ENCODE data around the gene CIDEB. TPM values are rescaled to one million over a fixed set of nuclear protein-coding genes. Genes with fewer than 3 reads are reported as not detected.

CIDEB gene
- total RNA-seq, 4 donors from 2014 or later, result 4.6 to 13.0 (median 9.5) TPM

DNA sequence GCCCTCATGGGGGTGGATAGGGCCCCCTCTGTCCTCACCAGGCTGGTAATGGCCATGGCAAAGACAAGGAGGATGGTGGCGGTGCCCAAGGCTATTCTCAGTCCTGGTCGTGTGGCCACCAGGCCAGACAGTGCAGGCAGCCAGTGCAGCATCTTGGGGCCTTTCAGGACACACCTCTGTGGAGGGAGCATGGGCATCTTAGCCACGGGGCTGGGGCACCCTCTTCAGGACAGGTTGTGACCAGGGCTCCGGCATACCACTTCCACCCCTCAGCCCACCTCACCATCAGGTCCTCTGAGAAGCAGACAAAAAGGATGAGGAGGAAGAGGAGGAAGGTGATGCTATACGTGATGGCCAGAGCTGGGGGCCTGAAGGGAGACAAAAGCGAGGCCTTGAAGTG, 16.2 kb upstream of the CIDEB start:
- intact Hi-C loops (cut with DNase I), result no loop called here
- DNase-seq, result no peak
- Histone ChIP-seq H3K27ac (no peak overlapping the region), H3K36me3 (no peaks in the 10 kb centered on the region), H3K4me3 (replicated peaks in 1 of 3) (no peak overlapping the region), H3K27me3 (no peaks in the 10 kb centered on the region), H3K9me3 (no peaks in the 10 kb centered on the region), H3K4me1 (no peaks in the 10 kb centered on the region)
- TF ChIP-seq POLR2A (IDR thresholded peaks at IDR 0.05), result no peak
- TF ChIP-seq, protein P1, sequence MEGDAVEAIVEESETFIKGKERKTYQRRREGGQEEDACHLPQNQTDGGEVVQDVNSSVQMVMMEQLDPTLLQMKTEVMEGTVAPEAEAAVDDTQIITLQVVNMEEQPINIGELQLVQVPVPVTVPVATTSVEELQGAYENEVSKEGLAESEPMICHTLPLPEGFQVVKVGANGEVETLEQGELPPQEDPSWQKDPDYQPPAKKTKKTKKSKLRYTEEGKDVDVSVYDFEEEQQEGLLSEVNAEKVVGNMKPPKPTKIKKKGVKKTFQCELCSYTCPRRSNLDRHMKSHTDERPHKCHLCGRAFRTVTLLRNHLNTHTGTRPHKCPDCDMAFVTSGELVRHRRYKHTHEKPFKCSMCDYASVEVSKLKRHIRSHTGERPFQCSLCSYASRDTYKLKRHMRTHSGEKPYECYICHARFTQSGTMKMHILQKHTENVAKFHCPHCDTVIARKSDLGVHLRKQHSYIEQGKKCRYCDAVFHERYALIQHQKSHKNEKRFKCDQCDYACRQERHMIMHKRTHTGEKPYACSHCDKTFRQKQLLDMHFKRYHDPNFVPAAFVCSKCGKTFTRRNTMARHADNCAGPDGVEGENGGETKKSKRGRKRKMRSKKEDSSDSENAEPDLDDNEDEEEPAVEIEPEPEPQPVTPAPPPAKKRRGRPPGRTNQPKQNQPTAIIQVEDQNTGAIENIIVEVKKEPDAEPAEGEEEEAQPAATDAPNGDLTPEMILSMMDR (IDR thresholded peaks at IDR 0.05), result no peak
- WGBS, 2 donors, result 72 to 89% methylated on average over 5 of the region's 6 CpGs

GRCh38 chr14:24323341-24323740, 15.6 kb upstream of the CIDEB start:
- intact Hi-C loops (cut with DNase I), result no loop called here
- 65 to 79% methylated on average over 3 of the region's 3 CpGs for WGBS, 2 donors

GRCh38 chr14:24322672-24323071, 14.9 kb upstream of the CIDEB start:
- Histone ChIP-seq H3K9me3 (no peaks in the 10 kb centered on the region), H3K36me3 (no peaks in the 10 kb centered on the region), H3K27ac (no peak overlapping the region), H3K4me1 (no peaks in the 10 kb centered on the region), H3K4me3 (replicated peaks in 1 of 3) (no peak overlapping the region), H3K27me3 (no peaks in the 10 kb centered on the region)
- no peak for TF ChIP-seq POLR2A (IDR thresholded peaks at IDR 0.05)
- TF ChIP-seq, protein P1 (IDR thresholded peaks at IDR 0.05), result no peak
- WGBS, 2 donors, result 79 to 98% methylated on average over 5 to 10 of the region's 10 CpGs
- intact Hi-C loops (cut with DNase I), result no loop called here
- no peak for DNase-seq

More at GRCh38 chr14:24323341-24323740, 15.6 kb upstream of the CIDEB start:
- Histone ChIP-seq H3K4me3 (replicated peaks in 1 of 3) (no peak overlapping the region), H3K4me1 (no peaks in the 10 kb centered on the region), H3K36me3 (no peaks in the 10 kb centered on the region), H3K9me3 (no peaks in the 10 kb centered on the region), H3K27me3 (no peaks in the 10 kb centered on the region), H3K27ac (no peak overlapping the region)
- DNase-seq, result no peak
- TF ChIP-seq, protein P1 (IDR thresholded peaks at IDR 0.05), result no peak
- no peak for TF ChIP-seq POLR2A (IDR thresholded peaks at IDR 0.05)

- Histone ChIP-seq H3K4me3 (replicated peaks in 1 of 3) (no peak overlapping the region), H3K4me1 (peaks cover 0 to 9% of the 10 kb centered on the region in 2 donors), H3K9me3 (no peaks in the 10 kb centered on the region), H3K36me3 (no peaks in the 10 kb centered on the region), H3K27ac (no peak overlapping the region), H3K27me3 (no peaks in the 10 kb centered on the region)
- TF ChIP-seq POLR2A (IDR thresholded peaks at IDR 0.05), result no peak
- TF ChIP-seq, protein P1 (IDR thresholded peaks at IDR 0.05), result no peak
- intact Hi-C loops (cut with DNase I), result no loop called here
- DNase-seq, result no peak
- 84% methylated on average over 14 of the region's 14 CpGs for WGBS, 2 donors
These were observed 13.6 kb upstream of the CIDEB start for GRCh38 chr14:24321212-24321975.

- TF ChIP-seq POLR2A (IDR thresholded peaks at IDR 0.05), result no peak
- TF ChIP-seq, protein P1 (IDR thresholded peaks at IDR 0.05), result no peak
- Histone ChIP-seq H3K27me3 (no peaks in the 10 kb centered on the region), H3K36me3 (no peaks in the 10 kb centered on the region), H3K4me1 (peaks cover under 1 to 39% of the 10 kb centered on the region in 2 donors), H3K9me3 (no peaks in the 10 kb centered on the region), H3K4me3 (replicated peaks in 1 of 3) (no peak overlapping the region), H3K27ac (no peak overlapping the region)
- DNase-seq, result no peak
- WGBS, 2 donors, result 96 to 99% methylated on average over 3 of the region's 3 CpGs
- intact Hi-C loops (cut with DNase I), result no loop called here
These were observed 9.6 kb upstream of the CIDEB start for GRCh38 chr14:24317141-24317928.

Measured in thyroid gland (tissue), 4 donors.